Endodermal cell (in vitro differentiated cells): ENCODE measurements around the gene C2. TPM values are rescaled to one million over a fixed set of nuclear protein-coding genes. Genes with fewer than 3 reads are reported as not detected.

Source experiments
- DNase-seq: peaks from one replicate; pipeline ENCODE4 v3.0.0-alpha.2; 2017
- H3K27ac ChIP-seq: 2 replicates; pipeline ENCODE4 v1.5.1; 2013; ENCODE audit warnings: mild to moderate bottlenecking, low read depth, low read length, moderate library complexity
- H3K27me3 ChIP-seq: 2 replicates; pipeline ENCODE4 v1.6.1; 2013; ENCODE audit warnings: mild to moderate bottlenecking, low read length, moderate library complexity; ENCODE audit not compliant: insufficient read depth, control insufficient read depth, poor library complexity, severe bottlenecking
- H3K36me3 ChIP-seq: 2 replicates; pipeline ENCODE4 v1.7.0; 2013; ENCODE audit warnings: mild to moderate bottlenecking, low read length, moderate library complexity; ENCODE audit not compliant: control insufficient read depth, insufficient read depth
- H3K4me1 ChIP-seq: one replicate; pipeline ENCODE4 v1.7.0; 2013; ENCODE audit warnings: low read length; ENCODE audit not compliant: control insufficient read depth, insufficient read depth
- H3K4me3 ChIP-seq: 2 replicates; pipeline ENCODE4 v1.5.1; 2013; ENCODE audit warnings: mild to moderate bottlenecking, low read length, moderate library complexity
- H3K9ac ChIP-seq: 2 replicates; pipeline ENCODE4 v1.6.1; 2013; ENCODE audit warnings: mild to moderate bottlenecking, low read length, moderate library complexity; ENCODE audit not compliant: poor library complexity, severe bottlenecking; ENCODE audit errors: extremely low read depth
- H3K9me3 ChIP-seq: 2 replicates; pipeline ENCODE4 v1.6.1; 2013; ENCODE audit warnings: mild to moderate bottlenecking, low read length, moderate library complexity; ENCODE audit not compliant: control insufficient read depth
- H3K27ac Mint-ChIP-seq: 2 replicates; pipeline ENCODE4 v1.8.0; 2020; ENCODE audit warnings: mixed read lengths
- H3K27me3 Mint-ChIP-seq: 2 replicates; pipeline ENCODE4 v1.8.0; 2021; ENCODE audit warnings: mild to moderate bottlenecking, mixed read lengths; ENCODE audit not compliant: insufficient read depth
- H3K36me3 Mint-ChIP-seq: 2 replicates; pipeline ENCODE4 v1.8.0; 2020; ENCODE audit warnings: low read depth, mixed read lengths
- H3K4me1 Mint-ChIP-seq: 2 replicates; pipeline ENCODE4 v1.8.0; 2020; ENCODE audit warnings: mixed read lengths
- H3K4me3 Mint-ChIP-seq: 2 replicates; pipeline ENCODE4 v1.8.0; 2020; ENCODE audit warnings: mild to moderate bottlenecking, moderate library complexity, mixed read lengths
- H3K9me3 Mint-ChIP-seq: 2 replicates; pipeline ENCODE4 v1.8.0; 2020; ENCODE audit warnings: mild to moderate bottlenecking, mixed read lengths
- WGBS, 2 experiments: methylation state at CpG; one replicate each; pipeline versions ENCODE4 v1.1.5 to v1.1.7; 2013; ENCODE audit warnings: missing lambda C conversion rate in 2 of 2, mixed read lengths in 1 of 2; ENCODE audit not compliant: insufficient coverage in 1 of 2, insufficient read length in 1 of 2; 5-methylcytosine and 5-hydroxymethylcytosine counted together
- total RNA-seq, 2 donors: library from RNA; stranded (reverse); fragmentation: NEBNext Ultra II Directional in 1 of 2; extraction: Animal tissue kit (Norgen Biotek cat#: 25700) in 1 of 2; gene quantifications; 2 replicates in 1 of 2; 3 replicates in 1 of 2; pipeline ENCODE4 v1.2.1, GENCODE V29; 2021
- TF ChIP-seq, protein P1 (sequence below): fragments of 200-600 bp; sonication (generic); conservative IDR thresholded peaks from 2 replicates; pipeline ENCODE4 v1.5.0; 2021; ENCODE audit warnings: antibody characterized with exemption, mild to moderate bottlenecking

C2 gene
- total RNA-seq, 2 donors from 2014 or later, result 0.29 to 1.0 TPM

DNA sequence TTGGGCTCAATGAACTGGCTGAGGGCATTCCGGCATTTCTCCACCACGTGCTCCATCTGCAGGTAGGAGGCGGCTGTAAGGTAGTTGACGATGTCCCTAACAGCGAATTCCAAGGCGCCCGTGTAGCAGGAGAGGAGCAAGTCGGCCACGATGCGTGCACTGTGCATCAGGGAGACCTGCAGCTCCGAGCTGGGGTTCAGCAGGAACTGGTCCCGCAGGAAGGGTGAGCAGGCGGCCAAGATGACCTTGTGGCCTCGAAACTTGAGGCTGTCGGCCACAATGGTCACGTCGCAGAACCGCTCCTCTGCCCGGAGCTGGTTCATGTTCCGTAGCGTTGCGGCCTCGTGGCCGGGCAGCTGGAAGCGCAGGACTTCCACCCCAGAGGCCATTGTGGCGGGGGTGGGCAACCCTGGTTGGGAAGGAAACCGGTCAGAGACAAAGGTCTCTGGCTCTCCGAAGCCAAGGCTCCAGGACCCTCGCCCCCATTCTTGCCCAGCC is 26.6 kb upstream of the C2 start:
- Histone ChIP-seq H3K27ac (peak overlapping the region; percentile 40), H3K36me3 (peaks cover 3% of the 10 kb centered on the region), H3K4me1 (peaks cover 6% of the 10 kb centered on the region), H3K9me3 (no peaks in the 10 kb centered on the region), H3K4me3 (no peak overlapping the region), H3K27me3 (no peaks in the 10 kb centered on the region), H3K9ac (no peak overlapping the region)
- Mint-ChIP-seq H3K36me3 (peaks cover 2% of the 10 kb centered on the region), H3K27ac (no peak overlapping the region), H3K9me3 (no peaks in the 10 kb centered on the region), H3K4me1 (peaks cover 25% of the 10 kb centered on the region), H3K27me3 (no peaks in the 10 kb centered on the region), H3K4me3 (peak overlapping the region; percentile 63)
- peak; percentile 76 for DNase-seq
- TF ChIP-seq, protein P1, sequence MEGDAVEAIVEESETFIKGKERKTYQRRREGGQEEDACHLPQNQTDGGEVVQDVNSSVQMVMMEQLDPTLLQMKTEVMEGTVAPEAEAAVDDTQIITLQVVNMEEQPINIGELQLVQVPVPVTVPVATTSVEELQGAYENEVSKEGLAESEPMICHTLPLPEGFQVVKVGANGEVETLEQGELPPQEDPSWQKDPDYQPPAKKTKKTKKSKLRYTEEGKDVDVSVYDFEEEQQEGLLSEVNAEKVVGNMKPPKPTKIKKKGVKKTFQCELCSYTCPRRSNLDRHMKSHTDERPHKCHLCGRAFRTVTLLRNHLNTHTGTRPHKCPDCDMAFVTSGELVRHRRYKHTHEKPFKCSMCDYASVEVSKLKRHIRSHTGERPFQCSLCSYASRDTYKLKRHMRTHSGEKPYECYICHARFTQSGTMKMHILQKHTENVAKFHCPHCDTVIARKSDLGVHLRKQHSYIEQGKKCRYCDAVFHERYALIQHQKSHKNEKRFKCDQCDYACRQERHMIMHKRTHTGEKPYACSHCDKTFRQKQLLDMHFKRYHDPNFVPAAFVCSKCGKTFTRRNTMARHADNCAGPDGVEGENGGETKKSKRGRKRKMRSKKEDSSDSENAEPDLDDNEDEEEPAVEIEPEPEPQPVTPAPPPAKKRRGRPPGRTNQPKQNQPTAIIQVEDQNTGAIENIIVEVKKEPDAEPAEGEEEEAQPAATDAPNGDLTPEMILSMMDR, result peak; percentile 20
- WGBS, 2 experiments, result 81 to 83% methylated on average over 27 to 29 of the region's 29 CpGs

DNA sequence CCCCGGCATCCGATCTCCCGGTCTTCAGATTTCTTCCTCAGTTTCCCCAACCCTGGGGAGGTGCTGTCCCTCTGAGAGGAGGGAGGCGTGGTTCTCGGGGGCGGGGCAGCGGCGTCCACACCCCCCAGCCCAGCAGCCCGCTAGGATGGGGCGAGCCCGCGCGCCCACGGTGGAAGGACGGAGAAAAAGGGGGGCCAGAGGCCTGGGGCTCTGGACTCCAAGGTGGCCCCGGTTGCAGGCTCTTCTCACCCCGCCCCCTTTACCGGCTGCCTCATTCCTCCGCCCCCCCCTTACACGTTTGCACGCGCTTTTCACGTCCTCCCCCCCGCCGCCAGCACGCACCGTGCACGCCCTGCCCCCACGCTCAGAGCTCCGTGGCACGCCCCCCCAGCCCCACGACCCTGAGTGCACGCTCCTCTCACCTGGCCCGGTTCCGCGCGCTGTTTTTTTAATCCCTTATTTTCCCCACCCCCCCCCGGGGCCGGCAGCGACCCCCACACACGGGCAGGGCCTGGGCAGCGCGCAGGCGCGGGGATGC is 26.0 kb upstream of the C2 start:
- peak; percentile 50 for DNase-seq
- H3K4me3 ChIP-seq, result peak overlapping the region; percentile 76
- no peaks in the 10 kb centered on the region for H3K36me3 ChIP-seq
- Mint-ChIP-seq H3K27me3 (no peaks in the 10 kb centered on the region), H3K27ac (no peak overlapping the region), H3K9me3 (no peaks in the 10 kb centered on the region), H3K4me3 (peak overlapping the region; percentile 63), H3K4me1 (peaks cover 28% of the 10 kb centered on the region), H3K36me3 (peaks cover 2% of the 10 kb centered on the region)
- H3K27ac ChIP-seq, result peak overlapping the region; percentile 75
- H3K4me1 ChIP-seq, result peaks cover 5% of the 10 kb centered on the region
- WGBS, 2 experiments, result 11 to 12% methylated on average over 8 to 32 of the region's 45 CpGs
- H3K9ac ChIP-seq, result peak overlapping the region; percentile 47
- no peaks in the 10 kb centered on the region for H3K9me3 ChIP-seq
- no peaks in the 10 kb centered on the region for H3K27me3 ChIP-seq
- TF ChIP-seq, protein P1, result no peak

DNA sequence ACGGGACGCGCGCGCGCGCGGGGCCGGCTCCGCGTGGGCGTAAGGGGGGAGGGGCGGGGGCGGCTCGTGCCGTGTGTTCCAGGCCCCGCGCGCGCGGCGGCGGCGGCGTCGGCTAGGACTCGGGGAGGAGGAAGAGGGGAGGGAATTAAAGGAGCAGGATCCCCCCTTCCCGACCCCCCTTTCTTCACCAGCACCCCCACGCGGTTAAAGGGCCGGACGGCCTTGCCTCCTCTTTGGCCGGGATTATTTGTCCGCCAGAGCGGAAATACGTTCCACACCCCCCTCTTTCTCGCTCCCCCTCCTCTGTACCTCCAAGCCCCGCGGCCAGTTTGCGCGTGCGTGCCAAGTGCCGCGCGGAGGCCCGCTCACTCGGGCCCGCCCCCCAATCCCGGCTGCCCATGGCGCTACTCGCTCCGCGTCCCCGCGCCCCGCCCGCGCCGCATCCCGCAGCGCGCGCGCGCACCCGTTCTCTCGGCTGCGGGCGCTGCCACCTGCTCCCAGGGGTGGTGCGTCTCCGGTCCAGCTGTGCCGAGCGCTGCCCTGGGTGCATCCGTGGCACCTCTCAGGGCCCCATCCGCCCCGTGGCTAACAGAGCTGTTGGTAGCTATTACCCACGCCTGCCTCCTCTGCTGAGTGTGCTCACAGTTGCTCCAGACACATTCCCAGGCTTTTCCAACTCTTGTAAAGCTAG is 25.4 kb upstream of the C2 start, which contains the start of gene ZBTB12:
TSS of gene ZBTB12 (minus strand) at position 134 of the 691 bp plus-strand sequence. CDS start 781 bp downstream, outside the sequence.
- Mint-ChIP-seq H3K27ac (peak within 1 kb of the TSS; percentile 50), H3K9me3 (no peaks in the 10 kb centered on the region), H3K27me3 (no peaks in the 10 kb centered on the region), H3K4me3 (peak within 1 kb of the TSS; percentile 63), H3K4me1 (peaks cover 28% of the 10 kb centered on the region), H3K36me3 (peaks cover 2% of the 10 kb centered on the region)
- peak within 1 kb of the TSS; percentile 47 for H3K9ac ChIP-seq
- H3K4me3 ChIP-seq, result peak within 1 kb of the TSS; percentile 76
- no peaks in the 10 kb centered on the region for H3K36me3 ChIP-seq
- H3K9me3 ChIP-seq, result no peaks in the 10 kb centered on the region
- TF ChIP-seq, protein P1, result no peak
- H3K27ac ChIP-seq, result peak within 1 kb of the TSS; percentile 75
- 0 to 1% methylated on average over 16 to 66 of the region's 77 CpGs for WGBS, 2 experiments
- H3K4me1 ChIP-seq, result peaks cover 2% of the 10 kb centered on the region
- peak; percentile 96 for DNase-seq
- no peaks in the 10 kb centered on the region for H3K27me3 ChIP-seq
